ENCODE measurements around the gene KIF23. TPM values are rescaled to one million over a fixed set of nuclear protein-coding genes. Genes with fewer than 3 reads are reported as not detected.

Gene KIF23
- total and polyA plus RNA-seq, 11 donors, result 0.23 to 7.7 (median 0.66) TPM; not detected in 1

DNA sequence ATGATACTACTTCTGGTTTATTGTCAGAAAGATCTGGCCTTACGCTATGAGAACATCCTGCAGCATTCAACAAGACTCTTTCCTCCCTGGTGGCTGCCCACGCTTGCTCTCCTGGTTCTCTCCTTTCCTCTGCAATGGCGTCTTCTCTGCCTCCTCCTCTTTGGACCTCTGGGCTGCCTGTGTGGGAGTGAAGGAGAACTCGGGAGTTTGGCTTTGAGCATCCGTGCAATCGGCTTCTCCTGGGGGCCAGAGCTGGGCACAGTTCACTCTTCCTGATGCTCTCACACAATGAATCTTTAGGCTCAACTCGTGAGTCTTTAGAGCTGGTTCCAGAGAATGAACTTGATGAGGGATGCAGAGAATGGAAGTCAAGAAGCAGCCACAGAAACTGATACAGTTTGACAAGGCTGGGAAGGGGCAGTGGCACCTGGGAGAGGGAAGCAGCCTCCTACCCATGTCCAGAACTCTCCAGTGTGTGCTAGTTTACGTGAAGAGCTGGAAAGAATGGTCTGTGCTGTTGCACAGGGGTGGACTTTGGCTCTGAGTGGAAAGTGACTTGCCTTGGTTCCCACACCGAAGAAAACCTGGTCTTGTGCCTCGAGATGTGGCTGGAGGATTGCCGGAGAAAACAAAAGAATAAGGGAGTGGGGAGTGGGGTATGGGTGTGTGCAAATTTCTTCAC lies 76.3 kb downstream of the KIF23 start:
- peaks cover 0 to 20% (median 0%) of the 10 kb centered on the region in 12 donors for H3K9me3 ChIP-seq
- DNase-seq (peak in 1 of 5 donors; percentile 31), ATAC-seq (peak in 3 of 4 donors; percentile 24 to 70 (median 45))
- TF ChIP-seq POLR2A (IDR thresholded peaks at IDR 0.05), result no peak
- TF ChIP-seq, protein P1, sequence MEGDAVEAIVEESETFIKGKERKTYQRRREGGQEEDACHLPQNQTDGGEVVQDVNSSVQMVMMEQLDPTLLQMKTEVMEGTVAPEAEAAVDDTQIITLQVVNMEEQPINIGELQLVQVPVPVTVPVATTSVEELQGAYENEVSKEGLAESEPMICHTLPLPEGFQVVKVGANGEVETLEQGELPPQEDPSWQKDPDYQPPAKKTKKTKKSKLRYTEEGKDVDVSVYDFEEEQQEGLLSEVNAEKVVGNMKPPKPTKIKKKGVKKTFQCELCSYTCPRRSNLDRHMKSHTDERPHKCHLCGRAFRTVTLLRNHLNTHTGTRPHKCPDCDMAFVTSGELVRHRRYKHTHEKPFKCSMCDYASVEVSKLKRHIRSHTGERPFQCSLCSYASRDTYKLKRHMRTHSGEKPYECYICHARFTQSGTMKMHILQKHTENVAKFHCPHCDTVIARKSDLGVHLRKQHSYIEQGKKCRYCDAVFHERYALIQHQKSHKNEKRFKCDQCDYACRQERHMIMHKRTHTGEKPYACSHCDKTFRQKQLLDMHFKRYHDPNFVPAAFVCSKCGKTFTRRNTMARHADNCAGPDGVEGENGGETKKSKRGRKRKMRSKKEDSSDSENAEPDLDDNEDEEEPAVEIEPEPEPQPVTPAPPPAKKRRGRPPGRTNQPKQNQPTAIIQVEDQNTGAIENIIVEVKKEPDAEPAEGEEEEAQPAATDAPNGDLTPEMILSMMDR (IDR thresholded peaks at IDR 0.05), result no peak
- H3K27ac ChIP-seq, result peak overlapping the region in 3 of 12 donors; percentile 23 to 31 (median 26)
- no peaks in the 10 kb centered on the region for H3K27me3 ChIP-seq
- intact Hi-C loops (cut with DNase I), result no loop called here
- WGBS, 4 donors, result 60 to 68% (median 64%) methylated on average over 11 of the region's 11 CpGs
- H3K36me3 ChIP-seq, result no peaks in the 10 kb centered on the region
- H3K4me1 ChIP-seq, result peaks cover 0 to 19% (median 0%) of the 10 kb centered on the region in 12 donors
- no peak overlapping the region for H3K4me3 ChIP-seq

DNA sequence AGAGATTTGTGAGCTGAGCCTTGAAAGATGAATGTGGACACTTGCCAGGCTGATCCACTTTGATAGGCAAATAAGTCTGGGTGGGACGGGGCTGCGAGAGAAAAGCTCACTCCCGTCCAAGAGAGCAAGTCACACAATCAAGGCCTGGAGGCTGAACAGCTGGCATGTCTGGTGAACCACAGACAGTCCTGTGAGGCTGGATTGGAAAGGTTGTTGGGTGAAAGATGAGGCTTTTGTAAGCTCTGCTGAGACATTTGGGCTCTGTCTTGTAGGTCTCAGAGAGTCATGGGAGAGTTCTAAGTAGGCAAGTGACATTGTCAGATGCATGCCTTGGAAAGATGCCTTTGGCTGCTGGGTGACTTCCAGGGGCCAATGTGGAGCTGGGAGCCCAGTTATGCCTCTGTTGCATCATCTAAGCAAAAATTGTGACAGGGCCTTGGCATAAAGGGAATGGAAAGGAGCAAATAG lies 76.9 kb downstream of the KIF23 start:
- DNase-seq (peak in 1 of 5 donors; percentile 55), ATAC-seq (peak in 3 of 4 donors; percentile 22 to 81 (median 42))
- no peaks in the 10 kb centered on the region for H3K36me3 ChIP-seq
- no peaks in the 10 kb centered on the region for H3K27me3 ChIP-seq
- H3K27ac ChIP-seq, result peak overlapping the region in 2 of 12 donors; percentile 23 to 26
- no peak for TF ChIP-seq POLR2A (IDR thresholded peaks at IDR 0.05)
- TF ChIP-seq, protein P1 (IDR thresholded peaks at IDR 0.05), result no peak
- H3K4me3 ChIP-seq, result no peak overlapping the region
- intact Hi-C loops (cut with DNase I), result no loop called here
- H3K9me3 ChIP-seq, result peaks cover 0 to 15% (median 0%) of the 10 kb centered on the region in 12 donors
- 44 to 68% (median 61%) methylated on average over 3 of the region's 3 CpGs for WGBS, 4 donors
- H3K4me1 ChIP-seq, result peaks cover 0 to 19% (median 0%) of the 10 kb centered on the region in 12 donors

DNA sequence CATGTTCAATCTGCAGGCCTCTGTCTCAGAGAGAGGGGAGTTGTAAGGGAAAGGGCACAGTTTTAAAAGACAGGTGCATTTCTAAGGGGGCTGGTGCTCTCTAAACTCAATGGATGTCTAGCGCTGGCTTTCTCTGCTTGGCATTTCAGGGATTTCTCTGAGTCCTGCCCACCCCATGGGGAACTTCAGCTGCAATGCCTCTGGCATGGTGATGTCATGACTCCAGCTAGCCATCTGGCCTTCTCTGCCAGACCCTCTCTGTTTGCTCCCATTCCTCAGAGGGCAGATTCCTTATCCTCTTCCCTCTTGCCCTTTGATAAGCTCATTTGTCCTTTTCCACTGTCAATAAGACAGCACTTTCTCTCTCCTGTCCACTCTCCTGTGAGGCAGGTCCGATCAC lies 79.3 kb downstream of the KIF23 start:
- WGBS, 4 donors, result 85 to 95% (median 91%) methylated on average over 2 of the region's 2 CpGs
- DNase-seq (no peak), ATAC-seq (no peak)
- TF ChIP-seq, protein P1 (IDR thresholded peaks at IDR 0.05), result no peak
- no peak for TF ChIP-seq POLR2A (IDR thresholded peaks at IDR 0.05)
- intact Hi-C loops (cut with DNase I), result no loop called here
- H3K9me3 ChIP-seq, result peaks cover 0 to 15% (median 0%) of the 10 kb centered on the region in 12 donors
- no peaks in the 10 kb centered on the region for H3K36me3 ChIP-seq
- H3K27ac ChIP-seq, result peak overlapping the region in 1 of 12 donors; percentile 14
- H3K4me1 ChIP-seq, result peaks cover 0 to 19% (median 0%) of the 10 kb centered on the region in 12 donors
- H3K4me3 ChIP-seq, result no peak overlapping the region
- H3K27me3 ChIP-seq, result no peaks in the 10 kb centered on the region

DNA sequence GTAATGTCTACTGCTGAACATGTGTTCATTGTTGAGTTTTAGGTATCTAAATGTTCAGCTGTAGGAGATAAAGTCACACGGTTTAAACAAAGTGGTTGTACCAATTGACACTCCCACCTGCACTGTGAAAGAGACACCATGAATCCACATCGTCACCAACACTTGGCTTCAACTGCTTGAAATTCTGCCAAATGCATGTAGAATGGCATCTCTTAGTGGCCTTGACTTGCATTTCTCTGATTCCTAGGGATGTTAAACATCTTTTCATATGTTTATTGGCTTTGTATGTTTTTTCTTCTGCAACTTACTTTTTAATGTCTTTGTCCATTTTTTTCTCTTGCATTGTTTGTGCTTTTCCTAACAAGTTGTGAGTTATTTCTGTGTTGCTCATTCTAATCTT lies 81.9 kb downstream of the KIF23 start:
- no peaks in the 10 kb centered on the region for H3K36me3 ChIP-seq
- 17 to 32% (median 21%) methylated on average over 2 of the region's 2 CpGs for WGBS, 4 donors
- H3K9me3 ChIP-seq, result peaks cover 0 to 15% (median 0%) of the 10 kb centered on the region in 12 donors
- ATAC-seq (no peak), DNase-seq (no peak)
- H3K4me3 ChIP-seq, result no peak overlapping the region
- no peaks in the 10 kb centered on the region for H3K27me3 ChIP-seq
- peaks cover 0 to 17% (median 5%) of the 10 kb centered on the region in 12 donors for H3K4me1 ChIP-seq
- TF ChIP-seq POLR2A (IDR thresholded peaks at IDR 0.05), result no peak
- TF ChIP-seq, protein P1 (IDR thresholded peaks at IDR 0.05), result no peak
- intact Hi-C loops (cut with DNase I), result no loop called here
- no peak overlapping the region for H3K27ac ChIP-seq

Data from heart left ventricle (tissue), 16 donors.